ENCODE measurements around the gene ARHGAP6. TPM values are rescaled to one million over a fixed set of nuclear protein-coding genes. Genes with fewer than 3 reads are reported as not detected.

ARHGAP6 gene
- total and polyA plus RNA-seq, 2 experiments from 2014 or later = 0.26 to 0.59 TPM

GRCh38 chrX:11342673-11343072 is 323.0 kb downstream of the ARHGAP6 start:
- H3K4me1 Mint-ChIP-seq = peaks cover 8% of the 10 kb centered on the region; the same call in 2 of the 3 replicates
- Histone ChIP-seq H3K36me3 (ENCODE audit: insufficient read depth) (no peaks in the 10 kb centered on the region), H3K4me1 (ENCODE audit: insufficient read depth) (no peaks in the 10 kb centered on the region)

More at GRCh38 chrX:11342673-11343072, 323.0 kb downstream of the ARHGAP6 start:
- no peak for DNase-seq (ENCODE audit: low spot score)
- H3K27me3 Mint-ChIP-seq (ENCODE audit: insufficient read depth, low read depth, poor library complexity) = peaks cover 2% of the 10 kb centered on the region
- no peak overlapping the region for H3K27ac ChIP-seq (ENCODE audit: low read depth)
- no peak for ATAC-seq
- H2AFZ ChIP-seq = no peak overlapping the region
- no peak overlapping the region for H3K4me2 ChIP-seq
- no peak overlapping the region for H3K27ac Mint-ChIP-seq
- H3K4me3 ChIP-seq = no peak overlapping the region
- no peaks in the 10 kb centered on the region for H3F3A ChIP-seq (replicated peaks; ENCODE audit: low read depth)
- TF ChIP-seq STAT1 (IDR thresholded peaks at IDR 0.05; ENCODE audit: unreplicated experiment) (no peak), ZNF331 (CRISPR knock-in tag; IDR thresholded peaks at IDR 0.05; ENCODE audit: low read depth) (no peak), CREB1 (CRISPR knock-in tag; IDR thresholded peaks at IDR 0.05; ENCODE audit: low read depth) (no peak), REST (IDR thresholded peaks at IDR 0.05; ENCODE audit: unreplicated experiment) (no peak), EZH2 (IDR thresholded peaks at IDR 0.05; ENCODE audit: low read depth, unreplicated experiment) (no peak), POLR2AphosphoS5 (IDR thresholded peaks at IDR 0.05; ENCODE audit: low read depth) (no peak), EZH2phosphoT487 (IDR thresholded peaks at IDR 0.05; ENCODE audit: unreplicated experiment) (no peak), ETS1 (IDR thresholded peaks at IDR 0.05) (no peak), NANOG (IDR thresholded peaks at IDR 0.05; ENCODE audit: borderline replicate concordance) (no peak), ZNF114 (CRISPR knock-in tag; IDR thresholded peaks at IDR 0.05) (no peak), CTCF (conservative IDR thresholded peaks at IDR 0.05; ENCODE audit: low read depth in 2 of 2) (no peak)
- H4K20me1 ChIP-seq (replicated peaks; ENCODE audit: insufficient read depth) = no peaks in the 10 kb centered on the region
- H3K79me2 ChIP-seq (replicated peaks; ENCODE audit: insufficient read depth) = no peaks in the 10 kb centered on the region
- H3K36me3 Mint-ChIP-seq (ENCODE audit: low read depth) = no peaks in the 10 kb centered on the region
- H3K9me2 ChIP-seq (ENCODE audit: insufficient read depth) = no peaks in the 10 kb centered on the region
- no peaks in the 10 kb centered on the region for H3K9me3 Mint-ChIP-seq
- no peak overlapping the region for H3K4me3 Mint-ChIP-seq
- no peaks in the 10 kb centered on the region for H3K27me3 ChIP-seq (ENCODE audit: insufficient read depth)
